Ammon's horn (tissue), 1 donor: ENCODE results near the gene DLG2.
"Not testable (repeated sequence)": the region's sequence is repeated elsewhere in the genome, so short reads cannot be mapped to it uniquely, and the experiment has no call there.

ENCODE experiments used
- DNase-seq: peaks from one replicate; pipeline ENCODE4 v3.0.0-alpha.2; 2016; ENCODE audit warnings: low spot score

The DLG2 gene

GRCh38 chr11:85627332-85627997 is at the start of gene DLG2:
Gene DLG2 (minus strand): TSS chr11:85627344.
- peak; percentile 67 for DNase-seq

- DNase-seq: no peak
These were observed 46.2 kb upstream of the DLG2 start for GRCh38 chr11:85673393-85673792.

GRCh38 chr11:85672105-85672902 is 45.2 kb upstream of the DLG2 start:
- DNase-seq: no peak

DNA sequence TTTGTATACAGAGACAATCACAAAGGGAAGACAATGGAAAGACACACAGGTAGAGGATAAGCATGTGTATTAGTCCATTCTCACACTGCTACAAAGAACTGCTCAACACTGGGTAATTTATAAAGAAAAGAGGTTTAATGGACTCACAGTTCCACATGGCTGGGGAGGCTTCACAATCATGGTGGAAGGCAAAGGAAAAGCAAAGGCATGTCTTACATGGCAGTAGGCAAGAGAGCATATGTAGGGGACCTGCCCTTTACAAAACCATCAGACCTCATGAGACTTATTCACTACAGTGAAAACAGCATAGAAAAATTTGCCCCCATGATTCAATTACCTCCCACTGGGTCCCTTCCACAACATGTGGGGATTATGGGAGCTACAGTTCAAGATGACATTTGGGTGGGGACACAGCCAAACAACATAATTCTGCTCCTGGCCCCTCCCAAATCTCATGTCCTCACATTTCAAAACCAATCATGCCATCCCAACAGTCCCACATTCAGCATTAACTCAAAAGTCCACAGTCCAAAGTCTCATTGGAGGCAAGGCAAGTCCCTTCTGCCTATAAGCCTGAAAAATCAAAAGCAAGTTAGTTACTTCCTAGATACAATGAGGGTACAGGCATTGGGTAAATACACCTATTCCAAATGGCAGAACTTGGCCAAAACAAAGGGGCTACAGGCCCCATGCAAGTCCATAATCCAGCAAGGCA is 44.0 kb upstream of the DLG2 start:
- DNase-seq: not testable (repeated sequence)

DNA sequence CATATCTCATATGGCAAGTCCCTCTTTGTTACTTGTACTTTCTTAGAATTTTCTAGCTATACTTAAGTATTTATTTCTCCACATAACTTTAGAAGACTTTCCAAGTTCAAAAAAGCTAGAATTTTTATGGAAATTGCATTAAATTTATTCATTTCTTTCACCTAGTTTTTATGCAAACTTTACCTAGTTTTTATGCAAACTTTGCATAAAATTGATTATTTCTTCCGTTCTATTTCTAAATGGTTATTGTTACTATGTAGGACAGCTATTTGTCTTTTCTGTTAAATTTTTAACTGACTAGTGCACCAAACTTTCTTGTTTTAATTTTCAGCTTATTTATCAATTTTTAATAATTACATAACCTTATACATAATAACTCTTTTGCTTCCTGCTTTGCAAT is 41.0 kb upstream of the DLG2 start:
- DNase-seq: no peak

DNA sequence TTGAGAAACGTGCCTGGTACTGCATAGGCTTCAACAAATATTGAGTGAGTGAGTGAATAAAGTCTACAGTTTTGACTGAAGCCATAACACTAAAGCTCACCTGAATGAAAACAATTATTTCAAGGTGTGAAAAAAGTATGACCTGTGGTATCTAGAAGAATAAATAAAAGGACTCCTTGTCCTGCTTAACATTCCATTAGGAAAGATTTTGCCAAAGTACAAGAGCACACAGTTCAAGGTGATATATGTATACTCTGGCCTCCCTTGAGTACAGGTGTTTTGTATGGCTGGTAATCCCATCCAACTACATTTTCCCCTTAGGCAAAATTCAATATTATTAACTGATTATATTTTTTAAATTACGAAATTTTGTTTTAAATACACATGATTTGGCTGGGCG is 39.5 kb upstream of the DLG2 start:
- no peak for DNase-seq

GRCh38 chr11:85665733-85666132 is 38.6 kb upstream of the DLG2 start:
- no peak for DNase-seq

DNA sequence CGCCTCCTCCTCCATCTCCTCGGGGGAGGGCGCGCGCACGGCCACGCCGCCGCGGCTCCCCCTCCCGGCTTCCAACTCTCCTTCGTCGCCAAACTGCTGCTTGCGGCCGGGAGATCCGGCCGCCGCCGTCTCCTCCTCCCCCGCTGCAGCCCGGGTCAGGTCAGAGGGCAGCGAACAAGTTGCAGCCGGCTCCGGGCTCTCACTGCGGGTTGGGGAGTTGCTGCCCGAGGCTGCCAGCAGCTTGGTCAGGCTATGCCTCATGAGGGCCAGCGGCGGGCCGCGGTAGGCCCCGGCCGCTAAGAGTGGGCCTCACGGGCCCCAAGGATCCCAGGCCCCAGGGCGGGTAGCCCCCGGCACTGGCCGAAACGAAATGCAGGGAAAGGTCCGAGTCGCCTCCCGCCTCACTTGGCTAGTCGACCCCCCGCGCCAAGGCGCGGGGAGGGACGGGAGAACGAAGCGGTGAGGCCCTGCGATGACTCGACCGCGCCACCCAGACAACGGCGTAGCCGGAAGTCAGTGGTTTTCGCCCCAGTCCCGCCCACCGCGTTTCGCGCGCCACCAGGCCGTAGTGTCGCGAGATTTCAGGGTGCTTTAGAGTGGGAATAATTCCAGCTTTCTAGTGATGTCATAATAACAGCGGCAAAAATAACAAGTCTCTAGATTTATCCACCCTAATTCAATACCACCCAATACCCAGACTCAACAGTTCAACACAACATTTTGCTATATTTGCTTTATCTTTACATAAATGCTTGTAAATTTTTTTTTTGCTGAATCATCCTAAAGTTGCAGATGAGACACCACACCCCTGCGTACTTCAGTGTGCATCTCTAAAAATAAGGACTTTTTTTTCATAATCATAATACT is 37.7 kb upstream of the DLG2 start, which contains the start of gene CREBZF:
Gene CREBZF, minus strand, starts transcription at position 515 of the 867 bp plus-strand sequence. Its CDS starts 254 bp downstream, at position 261.
- peak; percentile 96 for DNase-seq

DNA sequence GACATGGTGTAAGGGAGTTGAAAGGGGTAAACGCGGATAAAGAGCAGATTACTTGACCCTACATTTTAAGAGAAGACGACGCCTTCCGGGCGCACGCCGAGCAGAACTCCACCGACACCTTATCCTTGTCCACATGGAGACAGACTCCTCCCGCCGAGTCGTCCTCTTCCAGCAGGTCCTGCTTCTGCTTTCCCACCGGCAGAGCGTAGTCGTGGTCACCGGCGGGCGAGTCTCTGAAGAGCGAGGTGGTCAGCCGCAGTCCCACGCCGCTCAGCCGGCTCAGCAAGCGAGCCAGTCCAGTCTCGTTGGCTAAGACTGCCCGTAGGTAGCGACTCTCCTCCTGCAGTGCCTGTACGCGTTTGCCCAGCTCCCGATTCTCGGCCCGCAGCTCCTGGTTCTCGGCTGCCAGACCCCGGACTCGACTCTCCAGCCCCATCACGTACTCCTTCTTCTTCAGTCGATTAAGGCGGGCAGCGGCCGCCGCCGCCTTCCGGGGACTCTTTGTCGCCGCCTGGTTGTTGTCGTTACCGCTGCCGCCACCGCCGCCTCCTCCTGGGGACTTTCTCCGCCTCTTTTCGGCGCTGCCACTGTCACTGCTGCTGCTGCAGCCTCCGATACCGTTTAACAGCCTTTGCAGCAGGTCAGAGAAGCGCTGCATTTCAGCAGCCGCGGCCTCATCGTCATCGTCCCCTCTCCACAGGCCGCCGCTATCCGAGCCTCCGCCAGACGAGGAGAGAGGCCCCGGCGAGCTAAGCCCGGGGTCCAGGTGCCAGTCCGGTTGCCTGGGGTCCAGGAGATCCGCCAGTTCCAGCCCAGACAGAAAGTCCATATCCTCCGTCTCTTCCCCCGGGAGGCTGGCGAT is 36.8 kb upstream of the DLG2 start:
- DNase-seq: peak; percentile 85

- DNase-seq: no peak
These were observed 36.1 kb upstream of the DLG2 start for GRCh38 chr11:85663080-85663752.

DNA sequence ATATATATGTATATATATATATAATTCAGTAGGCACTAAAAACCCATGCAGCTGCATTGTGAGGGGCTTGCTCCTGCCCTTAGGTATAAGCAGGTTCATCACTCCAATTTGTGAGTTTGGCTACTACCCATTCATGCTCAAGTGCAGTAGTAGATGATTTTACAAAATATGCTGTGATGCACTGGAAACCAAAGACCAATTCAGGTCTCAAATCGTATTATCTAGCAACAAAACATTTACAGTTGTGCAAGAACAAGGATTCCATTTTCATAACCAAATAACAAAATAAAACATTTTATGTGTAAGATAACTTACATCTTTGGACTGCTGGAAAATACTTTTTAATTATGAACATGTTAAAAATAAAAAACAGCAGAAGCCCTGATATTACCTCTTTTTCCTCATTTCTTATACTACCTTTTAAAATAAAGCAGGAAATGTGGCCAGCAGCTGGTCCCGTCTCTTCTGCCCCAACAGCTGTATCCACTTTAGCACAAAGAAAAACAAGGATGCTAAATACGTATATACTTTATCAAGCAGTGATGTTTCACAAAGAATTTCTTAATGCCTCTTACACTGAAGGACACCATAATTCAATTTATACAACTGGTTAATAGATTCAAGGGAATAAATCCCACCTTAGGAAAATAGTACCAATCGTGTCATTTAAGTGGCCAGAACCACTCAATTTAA is 35.0 kb upstream of the DLG2 start:
- DNase-seq: no peak

- DNase-seq: no peak
These were observed 31.0 kb upstream of the DLG2 start for GRCh38 chr11:85658180-85658579.

GRCh38 chr11:85656777-85657176 is 29.6 kb upstream of the DLG2 start:
- no peak for DNase-seq

- not testable (repeated sequence) for DNase-seq
These were observed 27.2 kb upstream of the DLG2 start for GRCh38 chr11:85654343-85654742.

- no peak for DNase-seq
These were observed 25.8 kb upstream of the DLG2 start for GRCh38 chr11:85652786-85653447.

DNA sequence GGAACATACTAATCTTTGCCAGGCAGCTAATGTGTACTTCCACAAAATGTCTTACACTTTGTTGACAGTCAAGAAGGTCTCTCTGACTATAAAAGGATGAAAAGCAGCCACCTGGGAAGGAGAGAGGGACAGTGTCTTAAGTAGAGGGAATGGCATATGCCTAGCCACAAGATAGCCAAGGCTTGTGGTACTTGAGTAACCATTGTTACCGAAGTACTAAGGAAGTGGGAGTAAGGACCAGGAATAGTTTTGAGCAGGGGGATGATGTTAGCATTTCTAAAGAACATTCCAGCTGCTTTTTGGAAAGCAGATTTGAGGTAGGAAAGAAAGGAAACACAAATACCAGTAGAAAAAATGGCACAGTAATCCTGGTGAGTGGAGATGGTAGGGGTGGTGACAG is 24.0 kb upstream of the DLG2 start:
- DNase-seq: no peak

GRCh38 chr11:85647604-85648299 is 20.6 kb upstream of the DLG2 start, which contains the start of gene TMEM126A:
Gene TMEM126A (plus strand): TSS chr11:85647967. CDS start chr11:85650256, 2,289 bp downstream.
- peak; percentile 93 for DNase-seq

DNA sequence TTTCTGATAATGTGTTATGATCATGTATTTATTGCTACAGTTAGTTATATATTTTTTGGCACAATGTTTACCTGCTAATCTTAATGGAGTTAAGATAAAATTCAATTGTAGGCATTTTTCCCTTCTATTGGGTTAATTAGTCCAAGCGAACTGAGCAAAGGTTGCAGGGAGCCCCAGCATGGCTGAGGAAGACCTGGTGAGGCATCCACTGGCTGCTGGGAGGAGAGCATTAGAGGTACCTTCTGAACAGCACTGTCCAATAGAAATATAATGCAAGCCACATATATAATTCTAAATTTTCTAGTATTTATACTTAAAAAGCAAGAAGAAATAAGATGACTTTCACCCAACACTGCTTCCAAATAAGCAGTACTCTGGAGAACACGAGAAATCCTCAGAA is 19.9 kb upstream of the DLG2 start:
- DNase-seq: no peak
